Measurements from ENCODE around the gene EFHC1.

GRCh38 chr6:52555518-52556233, 135.5 kb downstream of the EFHC1 start:
- no peak for TF ChIP-seq CTCF (IDR thresholded peaks at IDR 0.05; ENCODE audit: insufficient read depth, low read length, poor library complexity, severe bottlenecking)
- TF ChIP-seq EZH2phosphoT487 (conservative IDR thresholded peaks at IDR 0.05; ENCODE audit: low read length) = no peak
